Measurements from ENCODE around the gene SNX12.
"Not testable (repeated sequence)": the region's sequence is repeated elsewhere in the genome, so short reads cannot be mapped to it uniquely, and the experiment has no call there.

SNX12 gene

GRCh38 chrX:71085900-71086299, 17.8 kb upstream of the SNX12 start:
- DNase-seq = no peak

- DNase-seq = no peak
Measured at GRCh38 chrX:71082822-71083221, 14.7 kb upstream of the SNX12 start.

GRCh38 chrX:71082124-71082647, 14.1 kb upstream of the SNX12 start:
- DNase-seq = no peak

- no peak for DNase-seq
Measured at GRCh38 chrX:71081330-71082123, 13.4 kb upstream of the SNX12 start.

- DNase-seq = no peak
Measured at GRCh38 chrX:71070531-71070930, 2.4 kb upstream of the SNX12 start.

- DNase-seq = no peak
Measured at GRCh38 chrX:71067712-71068043, 456 bp downstream of the SNX12 start.

GRCh38 chrX:71067089-71067488, 1.0 kb downstream of the SNX12 start:
- no peak for DNase-seq

GRCh38 chrX:71060127-71060526, 8.0 kb downstream of the SNX12 start:
- DNase-seq = no peak

GRCh38 chrX:71057848-71058530, 10.1 kb downstream of the SNX12 start:
- DNase-seq = no peak

GRCh38 chrX:71056867-71057266, 11.3 kb downstream of the SNX12 start:
- DNase-seq = no peak

GRCh38 chrX:71053217-71053621, 14.9 kb downstream of the SNX12 start:
- no peak for DNase-seq

GRCh38 chrX:71052721-71053120, 15.4 kb downstream of the SNX12 start:
- no peak for DNase-seq

- DNase-seq = not testable (repeated sequence)
Measured at GRCh38 chrX:71047891-71048290, 20.2 kb downstream of the SNX12 start.

- no peak for DNase-seq
Measured at GRCh38 chrX:71017396-71017939, 50.7 kb downstream of the SNX12 start.
